Osteoblast (primary cell): Measurements from ENCODE around the gene MED26. TPM values are rescaled to one million over a fixed set of nuclear protein-coding genes. Genes with fewer than 3 reads are reported as not detected.

ENCODE experiments used
- DNase-seq: peaks from one replicate; pipeline ENCODE4 v3.0.0; 2011; ENCODE audit warnings: low spot score, mixed read lengths; ENCODE audit not compliant: insufficient read length; ENCODE audit errors: missing footprints
- H2AFZ ChIP-seq: 2 replicates; pipeline ENCODE4 v1.6.0; 2011; ENCODE audit warnings: mild to moderate bottlenecking, low read length
- H3K27ac ChIP-seq: 2 replicates; pipeline ENCODE4 v1.5.1; 2011; ENCODE audit warnings: mild to moderate bottlenecking, low read depth, low read length, moderate library complexity
- H3K27me3 ChIP-seq: 2 replicates; pipeline ENCODE4 v1.6.0; 2012; ENCODE audit warnings: mild to moderate bottlenecking, control low read depth, inconsistent platforms, low read length, moderate library complexity; ENCODE audit not compliant: insufficient read depth
- H3K36me3 ChIP-seq: 2 replicates; pipeline ENCODE4 v1.5.1; 2011; ENCODE audit warnings: mild to moderate bottlenecking, low read length, control low read depth, moderate library complexity; ENCODE audit not compliant: insufficient read depth
- H3K4me1 ChIP-seq: 2 replicates; pipeline ENCODE4 v1.5.1; 2011; ENCODE audit warnings: mild to moderate bottlenecking, low read length, control low read depth, moderate library complexity; ENCODE audit not compliant: insufficient read depth
- H3K4me2 ChIP-seq: 2 replicates; pipeline ENCODE4 v1.6.0; 2011; ENCODE audit warnings: mild to moderate bottlenecking, low read length; ENCODE audit not compliant: insufficient read depth
- H3K4me3 ChIP-seq: fragments of 200-600 bp; sonication (generic); 3 replicates; pipeline ENCODE4 v1.5.1; 2012; ENCODE audit warnings: mild to moderate bottlenecking, low read length, inconsistent platforms; ENCODE audit not compliant: insufficient read depth
- H3K79me2 ChIP-seq: 2 replicates; pipeline ENCODE4 v1.6.0; 2012; ENCODE audit warnings: mild to moderate bottlenecking, low read length, control low read depth, inconsistent platforms; ENCODE audit not compliant: insufficient read depth
- H3K9me3 ChIP-seq: 2 replicates; pipeline ENCODE4 v1.5.1; 2011; ENCODE audit warnings: low read depth, low read length, control low read depth
- H4K20me1 ChIP-seq: 2 replicates; pipeline ENCODE4 v1.6.0; 2012; ENCODE audit warnings: mild to moderate bottlenecking, low read length, control low read depth; ENCODE audit not compliant: insufficient read depth
- total RNA-seq: library from RNA; depleted of rRNA; stranded (reverse); fragments of >200 nt; gene quantifications from 2 replicates; pipeline ENCODE4 v1.2.3, GENCODE V29; 2012
- TF ChIP-seq, protein P1 (sequence below): IDR thresholded peaks from 2 replicates; pipeline ENCODE4 v1.5.1; 2011; ENCODE audit warnings: mild to moderate bottlenecking, low read depth, low read length, moderate library complexity; ENCODE audit errors: extremely low read depth

The MED26 gene
- total RNA-seq, 1 donor = 5.8 TPM

DNA sequence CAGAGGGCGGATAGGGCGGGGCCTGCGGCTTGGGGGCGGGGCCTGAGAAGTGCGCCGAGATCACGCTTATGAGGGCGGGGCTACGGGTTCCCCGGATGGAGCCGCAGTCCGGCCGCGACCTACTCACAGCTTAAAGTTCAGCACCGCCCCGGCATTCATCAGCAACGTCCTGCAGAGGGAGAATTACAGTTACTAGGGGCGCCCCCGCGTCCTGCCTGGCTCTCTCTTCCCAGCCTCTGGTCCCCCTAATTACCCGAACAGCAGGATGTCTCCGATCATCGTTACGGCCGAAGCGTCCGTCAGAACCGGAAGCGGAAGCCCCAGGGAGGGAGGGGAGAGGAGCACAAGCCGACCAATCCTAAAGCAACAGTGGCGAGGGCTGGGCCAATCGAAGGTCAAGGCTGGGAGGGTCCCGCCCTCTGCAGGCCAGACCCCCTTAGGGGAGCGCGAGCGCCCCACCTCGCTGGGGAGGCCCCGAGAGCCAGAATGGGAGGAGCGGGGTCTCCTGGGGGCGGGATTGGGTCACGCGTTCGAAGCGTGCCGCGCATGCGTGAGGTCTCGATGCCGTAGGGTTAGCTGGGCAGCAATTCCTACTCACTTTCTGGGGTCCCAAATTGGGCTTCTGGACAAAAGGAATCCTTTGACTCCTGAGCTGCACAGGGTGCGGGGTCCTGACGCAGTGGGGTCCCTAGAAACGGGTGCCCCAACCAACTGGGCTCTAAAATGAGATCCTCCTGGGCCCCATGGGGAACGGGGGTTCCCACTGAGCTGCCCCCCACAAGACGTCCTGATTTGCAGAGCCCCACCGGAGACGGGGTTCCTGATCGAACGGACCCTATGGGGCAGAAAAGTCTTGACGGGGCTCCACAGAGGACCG is 32.1 kb upstream of the MED26 start, which contains the start of gene SMIM7:
Gene SMIM7 (minus strand): TSS at position 313 of the 877 bp plus-strand sequence. CDS start 34 bp downstream, at position 279.
- Histone ChIP-seq H3K27me3 (no peaks in the 10 kb centered on the region), H3K4me1 (peaks cover 22% of the 10 kb centered on the region)

DNA sequence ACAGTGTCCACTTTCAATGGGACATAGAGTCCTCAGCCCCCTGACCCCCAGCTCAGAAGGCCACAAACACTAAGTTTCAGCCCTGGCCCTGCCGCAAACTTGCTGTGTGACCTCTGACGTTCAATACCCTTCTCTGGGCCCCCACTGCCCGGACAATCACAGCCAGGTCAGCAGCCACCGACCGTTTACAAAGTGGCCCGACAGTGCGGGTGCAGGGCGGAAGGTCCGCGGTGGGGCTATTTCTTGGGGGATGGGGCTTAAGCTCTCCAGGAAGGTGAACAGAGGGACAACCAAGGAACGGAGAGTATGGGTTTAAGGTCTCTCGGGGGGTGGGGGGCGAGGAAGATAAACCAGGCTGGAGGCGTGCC is 31.4 kb upstream of the MED26 start:
- Histone ChIP-seq H3K79me2 (peaks cover 47% of the 10 kb centered on the region), H3K27ac (peak overlapping the region; percentile 91)

More for the DNA sequence above, 32.1 kb upstream of the MED26 start, which contains the start of gene SMIM7:
- Histone ChIP-seq H4K20me1 (peaks cover 34% of the 10 kb centered on the region), H2AFZ (peak within 1 kb of the TSS; percentile 99), H3K27ac (peak within 1 kb of the TSS; percentile 91), H3K36me3 (peaks cover 33% of the 10 kb centered on the region), H3K4me3 (peak within 1 kb of the TSS; percentile 93), H3K9me3 (no peaks in the 10 kb centered on the region), H3K79me2 (peaks cover 42% of the 10 kb centered on the region), H3K4me2 (peak within 1 kb of the TSS; percentile 98)
- TF ChIP-seq, protein P1, sequence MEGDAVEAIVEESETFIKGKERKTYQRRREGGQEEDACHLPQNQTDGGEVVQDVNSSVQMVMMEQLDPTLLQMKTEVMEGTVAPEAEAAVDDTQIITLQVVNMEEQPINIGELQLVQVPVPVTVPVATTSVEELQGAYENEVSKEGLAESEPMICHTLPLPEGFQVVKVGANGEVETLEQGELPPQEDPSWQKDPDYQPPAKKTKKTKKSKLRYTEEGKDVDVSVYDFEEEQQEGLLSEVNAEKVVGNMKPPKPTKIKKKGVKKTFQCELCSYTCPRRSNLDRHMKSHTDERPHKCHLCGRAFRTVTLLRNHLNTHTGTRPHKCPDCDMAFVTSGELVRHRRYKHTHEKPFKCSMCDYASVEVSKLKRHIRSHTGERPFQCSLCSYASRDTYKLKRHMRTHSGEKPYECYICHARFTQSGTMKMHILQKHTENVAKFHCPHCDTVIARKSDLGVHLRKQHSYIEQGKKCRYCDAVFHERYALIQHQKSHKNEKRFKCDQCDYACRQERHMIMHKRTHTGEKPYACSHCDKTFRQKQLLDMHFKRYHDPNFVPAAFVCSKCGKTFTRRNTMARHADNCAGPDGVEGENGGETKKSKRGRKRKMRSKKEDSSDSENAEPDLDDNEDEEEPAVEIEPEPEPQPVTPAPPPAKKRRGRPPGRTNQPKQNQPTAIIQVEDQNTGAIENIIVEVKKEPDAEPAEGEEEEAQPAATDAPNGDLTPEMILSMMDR = no peak
- peak; percentile 100 for DNase-seq

DNA sequence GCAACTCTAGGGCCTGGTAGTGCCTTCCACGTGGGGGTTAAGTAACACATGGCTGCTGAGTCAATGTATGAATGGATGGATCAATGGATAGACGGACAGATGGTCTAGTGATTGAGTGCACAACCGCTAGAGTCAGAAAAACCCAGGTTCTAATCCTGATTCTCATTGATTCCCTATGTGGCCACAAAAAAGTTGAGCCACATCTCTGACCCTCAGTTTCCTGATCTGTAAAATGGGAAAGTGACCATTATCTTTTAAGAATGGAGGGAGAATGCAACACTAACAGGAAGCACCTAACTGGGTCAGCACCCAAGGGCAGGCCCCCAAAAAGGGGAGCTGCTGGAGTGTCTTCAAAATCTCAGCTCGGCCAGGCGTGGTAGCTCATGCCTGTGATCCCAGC is 29.4 kb upstream of the MED26 start:
- TF ChIP-seq, protein P1 = no peak

More for the DNA sequence above, 31.4 kb upstream of the MED26 start:
- Histone ChIP-seq H3K9me3 (no peaks in the 10 kb centered on the region), H3K4me1 (peaks cover 22% of the 10 kb centered on the region), H3K4me2 (peak overlapping the region; percentile 98), H3K27me3 (no peaks in the 10 kb centered on the region), H3K4me3 (peak overlapping the region; percentile 93), H3K36me3 (peaks cover 39% of the 10 kb centered on the region), H4K20me1 (peaks cover 34% of the 10 kb centered on the region), H2AFZ (peak overlapping the region; percentile 45)
- DNase-seq = no peak
- TF ChIP-seq, protein P1 = no peak

DNA sequence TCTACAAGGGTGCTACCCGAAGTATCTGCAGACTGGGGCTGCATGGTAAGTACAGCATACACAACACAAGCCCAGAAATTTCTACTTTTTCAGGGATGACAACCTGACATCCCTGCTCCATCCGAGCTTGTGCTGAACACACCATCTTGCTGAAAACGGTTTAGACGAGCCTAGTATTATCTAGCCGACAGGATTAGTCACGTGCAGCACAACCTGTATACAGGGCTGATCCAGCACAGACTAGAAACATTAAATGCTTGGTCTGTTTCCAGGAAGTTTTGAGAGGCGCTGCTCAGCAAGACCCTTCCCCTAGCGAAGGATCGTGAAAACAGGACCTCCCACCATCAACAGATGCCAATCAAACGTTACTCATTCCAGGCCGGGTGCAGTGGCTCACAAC is 27.7 kb upstream of the MED26 start:
- Histone ChIP-seq H3K36me3 (peaks cover 64% of the 10 kb centered on the region), H3K4me2 (no peak overlapping the region), H3K9me3 (no peaks in the 10 kb centered on the region), H4K20me1 (peaks cover 41% of the 10 kb centered on the region), H2AFZ (no peak overlapping the region), H3K27ac (no peak overlapping the region), H3K27me3 (no peaks in the 10 kb centered on the region), H3K79me2 (peaks cover 50% of the 10 kb centered on the region), H3K4me1 (peaks cover 15% of the 10 kb centered on the region), H3K4me3 (no peak overlapping the region)
- no peak for DNase-seq
- TF ChIP-seq, protein P1 = no peak

More for the DNA sequence above, 29.4 kb upstream of the MED26 start:
- no peak overlapping the region for H3K4me3 ChIP-seq
- H3K79me2 ChIP-seq = peaks cover 50% of the 10 kb centered on the region
- no peak for DNase-seq
- H3K27ac ChIP-seq = no peak overlapping the region
- peaks cover 41% of the 10 kb centered on the region for H4K20me1 ChIP-seq
- peaks cover 57% of the 10 kb centered on the region for H3K36me3 ChIP-seq
- H3K4me1 ChIP-seq = peaks cover 22% of the 10 kb centered on the region
- H3K27me3 ChIP-seq = no peaks in the 10 kb centered on the region
- H3K9me3 ChIP-seq = no peaks in the 10 kb centered on the region
- no peak overlapping the region for H3K4me2 ChIP-seq
- H2AFZ ChIP-seq = no peak overlapping the region
